Upper lobe of right lung (tissue), 1 donor: Measurements from ENCODE around the gene EPB41L2. TPM values are rescaled to one million over a fixed set of nuclear protein-coding genes. Genes with fewer than 3 reads are reported as not detected.

Experiments used
- ATAC-seq: fragments of 200-7000 bp; cut with Tn5 transposase; one replicate; pipeline ENCODE4 v1.9.1; 2020; ENCODE audit warnings: mild to moderate bottlenecking, moderate library complexity
- DNase-seq: peaks from one replicate; pipeline ENCODE4 v3.0.0-alpha.2; 2020
- H3K27ac ChIP-seq: fragments of 200-600 bp; one replicate; pipeline ENCODE4 v1.8.0; 2022
- H3K27me3 ChIP-seq: fragments of 200-600 bp; one replicate; pipeline ENCODE4 v1.8.0; 2022; ENCODE audit warnings: mild to moderate bottlenecking
- H3K36me3 ChIP-seq: fragments of 200-600 bp; one replicate; pipeline ENCODE4 v1.8.0; 2022
- H3K4me1 ChIP-seq: fragments of 200-600 bp; one replicate; pipeline ENCODE4 v1.8.0; 2022
- H3K4me3 ChIP-seq: fragments of 200-600 bp; one replicate; pipeline ENCODE4 v1.8.0; 2022; ENCODE audit warnings: mild to moderate bottlenecking
- H3K9me3 ChIP-seq: fragments of 200-600 bp; one replicate; pipeline ENCODE4 v1.8.0; 2022
- CTCF ChIP-seq: fragments of 200-600 bp; IDR thresholded peaks from one replicate; pipeline ENCODE4 v1.8.0; 2022; ENCODE audit warnings: antibody characterized with exemption
- intact Hi-C: fragments of 100-400 bp; cut with DNase I; formaldehyde crosslinking; loops from one replicate; pipeline ENCODE4 v1.11.0; 2022
- total RNA-seq: library from RNA; stranded (reverse); fragmentation: NEBNext Ultra II Directional; extraction: Animal tissue kit (Norgen Biotek cat#: 25700); gene quantifications from one replicate; pipeline ENCODE4 v1.2.1, GENCODE V29; 2021
- donor health status: DM: no; HTN: yes; CAD: no; lungs with severe emphysema.

EPB41L2 gene
- total RNA-seq, 1 donor from 2014 or later = 174 TPM

- peak; percentile 64 for ATAC-seq
- H3K4me3 ChIP-seq = no peak overlapping the region
- intact Hi-C loops = no loop called here
- no peak for TF ChIP-seq CTCF
- no peak overlapping the region for H3K27ac ChIP-seq
- peaks cover 5% of the 10 kb centered on the region for H3K36me3 ChIP-seq
- no peaks in the 10 kb centered on the region for H3K4me1 ChIP-seq
- no peaks in the 10 kb centered on the region for H3K9me3 ChIP-seq
- no peak for DNase-seq
- H3K27me3 ChIP-seq = no peaks in the 10 kb centered on the region
Measured at GRCh38 chr6:130882370-130882769, 180.7 kb downstream of the EPB41L2 start.

GRCh38 chr6:130879826-130880225 is 183.2 kb downstream of the EPB41L2 start:
- ATAC-seq = no peak
- TF ChIP-seq CTCF = no peak

GRCh38 chr6:130873746-130874145 is 189.3 kb downstream of the EPB41L2 start:
- Histone ChIP-seq H3K27ac (no peak overlapping the region), H3K9me3 (no peaks in the 10 kb centered on the region), H3K4me1 (no peaks in the 10 kb centered on the region), H3K27me3 (no peaks in the 10 kb centered on the region), H3K4me3 (no peak overlapping the region), H3K36me3 (peaks cover 11% of the 10 kb centered on the region)
- no peak for TF ChIP-seq CTCF
- ATAC-seq (no peak), DNase-seq (no peak)
- intact Hi-C loops = no loop called here

More at GRCh38 chr6:130879826-130880225, 183.2 kb downstream of the EPB41L2 start:
- Histone ChIP-seq H3K4me1 (no peaks in the 10 kb centered on the region), H3K4me3 (no peak overlapping the region), H3K27me3 (no peaks in the 10 kb centered on the region), H3K27ac (no peak overlapping the region), H3K36me3 (peaks cover 2% of the 10 kb centered on the region), H3K9me3 (no peaks in the 10 kb centered on the region)
- DNase-seq = no peak
- intact Hi-C loops = loop anchor here (5.0 kb wide), 1 partner anchor 237 kb away; no protein-coding TSS in a partner anchor

- DNase-seq (peak; percentile 80), ATAC-seq (peak; percentile 75)
- no peak overlapping the region for H3K27ac ChIP-seq
- no peak overlapping the region for H3K4me3 ChIP-seq
- H3K9me3 ChIP-seq = no peaks in the 10 kb centered on the region
- peaks cover 11% of the 10 kb centered on the region for H3K36me3 ChIP-seq
- intact Hi-C loops = no loop called here
- peak; percentile 95 for TF ChIP-seq CTCF
- H3K27me3 ChIP-seq = no peaks in the 10 kb centered on the region
- no peaks in the 10 kb centered on the region for H3K4me1 ChIP-seq
Measured at GRCh38 chr6:130872250-130873095, 190.6 kb downstream of the EPB41L2 start.

- intact Hi-C loops = no loop called here
Measured at GRCh38 chr6:130870179-130870880, 192.7 kb downstream of the EPB41L2 start.

More at GRCh38 chr6:130870179-130870880, 192.7 kb downstream of the EPB41L2 start:
- no peak for TF ChIP-seq CTCF
- no peak for ATAC-seq
- no peaks in the 10 kb centered on the region for H3K4me1 ChIP-seq
- H3K9me3 ChIP-seq = no peaks in the 10 kb centered on the region
- H3K27me3 ChIP-seq = no peaks in the 10 kb centered on the region
- no peak overlapping the region for H3K27ac ChIP-seq
- H3K4me3 ChIP-seq = no peak overlapping the region
- DNase-seq = no peak
- H3K36me3 ChIP-seq = peaks cover 16% of the 10 kb centered on the region
